Esophagus squamous epithelium (tissue), 5 donors: ENCODE results near the gene ZC3H10. TPM values are rescaled to one million over a fixed set of nuclear protein-coding genes. Genes with fewer than 3 reads are reported as not detected.

ENCODE experiments used
- DNase-seq: peaks from one replicate; lab custom pipeline; 2025; lab: John Stamatoyannopoulos, UW
- H3K27ac ChIP-seq, 4 donors: fragments of 200-600 bp; sonication (generic); one replicate each; pipeline ENCODE4 v1.5.1; 2016 to 2019; ENCODE audit warnings: mild to moderate bottlenecking in 1 of 4
- H3K27me3 ChIP-seq, 4 donors: fragments of 200-600 bp; sonication (generic); 1 replicate in 3 of 4; 2 replicates in 1 of 4; pipeline versions ENCODE4 v1.5.1 to v1.6.0; 2017 to 2021; ENCODE audit warnings: antibody characterized with exemption in 1 of 4
- H3K36me3 ChIP-seq, 3 donors: fragments of 200-600 bp; sonication (generic); one replicate each; pipeline ENCODE4 v1.5.1; 2016 to 2019
- H3K4me1 ChIP-seq, 3 donors: fragments of 200-600 bp; sonication (generic); one replicate each; pipeline ENCODE4 v1.5.1; 2017 to 2019
- H3K4me3 ChIP-seq, 4 donors: fragments of 200-600 bp; sonication (generic); 1 replicate in 3 of 4; 2 replicates in 1 of 4; pipeline ENCODE4 v1.5.1; 2016 to 2019; ENCODE audit warnings: mild to moderate bottlenecking in 2 of 4, moderate library complexity in 1 of 4
- H3K9me3 ChIP-seq, 3 donors: fragments of 200-600 bp; sonication (generic); one replicate each; pipeline ENCODE4 v1.5.1; 2016 to 2019
- POLR2A ChIP-seq, 4 donors: fragments of 450-650 bp; IDR thresholded peaks; one replicate each; pipeline ENCODE4 v1.6.1; 2017; ENCODE audit warnings: antibody characterized with exemption in 4 of 4, mild to moderate bottlenecking in 4 of 4, moderate library complexity in 3 of 4
- WGBS, 2 donors: methylation state at CpG; one replicate each; pipeline ENCODE4 v1.1.5; 2018; 5-methylcytosine and 5-hydroxymethylcytosine counted together
- intact Hi-C: fragments of 100-400 bp; cut with DNase I; formaldehyde crosslinking; loops from one replicate; pipeline ENCODE4 v1.15.0; 2022
- total RNA-seq, 4 donors: library from RNA; depleted of rRNA; stranded (reverse); fragments of >200 nt; gene quantifications; one replicate each; pipeline ENCODE4 v1.1.0, GENCODE V29; 2016
- TF ChIP-seq, protein P1 (sequence below), 6 experiments: fragments of 450-650 bp in 4 of 6; fragments of 200-600 bp in 2 of 6; sonication (generic) in 2 of 6; IDR thresholded peaks; one replicate each; pipeline ENCODE4 v1.5.1; 2016 to 2019; ENCODE audit warnings: antibody characterized with exemption in 6 of 6, mild to moderate bottlenecking in 4 of 6, moderate library complexity in 4 of 6
- donor health status: DM: yes; HTN: yes; CAD: no.

The ZC3H10 gene
- total RNA-seq, 4 donors from 2014 or later, result 1.5 to 3.8 (median 2.3) TPM

DNA sequence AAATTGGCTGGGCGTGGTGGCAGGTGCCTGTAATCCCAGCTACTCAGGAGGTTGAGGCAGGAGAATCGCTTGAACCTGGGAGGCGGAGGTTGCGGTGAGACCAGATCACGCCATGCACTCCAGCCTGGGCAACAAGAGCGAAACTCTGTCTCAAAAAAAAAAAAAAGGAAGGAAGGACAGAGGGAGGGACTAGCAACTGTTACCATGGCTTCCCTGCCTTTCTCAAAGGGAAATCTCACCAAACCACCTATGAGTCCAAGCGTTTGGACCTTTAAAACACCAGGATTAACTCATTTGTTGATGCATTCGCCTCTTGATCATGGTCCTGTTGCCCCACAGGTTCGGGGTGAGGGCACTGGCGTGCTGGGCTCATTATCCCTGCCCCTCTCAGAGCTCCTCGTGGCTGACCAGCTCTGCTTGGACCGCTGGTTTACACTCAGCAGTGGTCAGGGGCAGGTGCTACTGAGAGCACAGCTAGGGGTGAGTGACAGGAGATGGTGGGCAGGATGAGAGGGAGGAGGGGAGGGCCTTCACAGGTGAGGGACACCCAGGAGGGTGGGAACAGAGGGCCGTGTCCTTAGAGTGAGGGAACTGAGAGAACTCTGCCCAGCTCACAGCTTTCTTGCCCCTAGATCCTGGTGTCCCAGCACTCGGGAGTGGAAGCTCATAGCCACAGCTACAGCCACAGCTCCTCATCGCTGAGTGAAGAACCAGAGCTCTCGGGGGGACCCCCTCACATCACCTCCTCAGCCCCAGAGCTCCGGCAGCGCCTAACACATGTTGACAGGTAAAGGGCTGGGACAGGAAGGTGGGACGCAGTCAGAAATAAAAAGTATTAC, 24.1 kb downstream of the ZC3H10 start:
- DNase-seq, result no peak
- Histone ChIP-seq H3K4me1 (peaks cover 0 to 44% (median 7%) of the 10 kb centered on the region in 3 donors), H3K36me3 (peaks cover 26 to 82% (median 40%) of the 10 kb centered on the region in 3 donors), H3K4me3 (no peak overlapping the region), H3K9me3 (no peaks in the 10 kb centered on the region), H3K27me3 (no peaks in the 10 kb centered on the region), H3K27ac (peak overlapping the region in 3 of 4 donors; percentile 54 to 67 (median 58))
- TF ChIP-seq, protein P1, sequence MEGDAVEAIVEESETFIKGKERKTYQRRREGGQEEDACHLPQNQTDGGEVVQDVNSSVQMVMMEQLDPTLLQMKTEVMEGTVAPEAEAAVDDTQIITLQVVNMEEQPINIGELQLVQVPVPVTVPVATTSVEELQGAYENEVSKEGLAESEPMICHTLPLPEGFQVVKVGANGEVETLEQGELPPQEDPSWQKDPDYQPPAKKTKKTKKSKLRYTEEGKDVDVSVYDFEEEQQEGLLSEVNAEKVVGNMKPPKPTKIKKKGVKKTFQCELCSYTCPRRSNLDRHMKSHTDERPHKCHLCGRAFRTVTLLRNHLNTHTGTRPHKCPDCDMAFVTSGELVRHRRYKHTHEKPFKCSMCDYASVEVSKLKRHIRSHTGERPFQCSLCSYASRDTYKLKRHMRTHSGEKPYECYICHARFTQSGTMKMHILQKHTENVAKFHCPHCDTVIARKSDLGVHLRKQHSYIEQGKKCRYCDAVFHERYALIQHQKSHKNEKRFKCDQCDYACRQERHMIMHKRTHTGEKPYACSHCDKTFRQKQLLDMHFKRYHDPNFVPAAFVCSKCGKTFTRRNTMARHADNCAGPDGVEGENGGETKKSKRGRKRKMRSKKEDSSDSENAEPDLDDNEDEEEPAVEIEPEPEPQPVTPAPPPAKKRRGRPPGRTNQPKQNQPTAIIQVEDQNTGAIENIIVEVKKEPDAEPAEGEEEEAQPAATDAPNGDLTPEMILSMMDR (IDR thresholded peaks at IDR 0.05), result no peak
- no peak for TF ChIP-seq POLR2A (IDR thresholded peaks at IDR 0.05)
- WGBS, 2 donors, result 82 to 83% methylated on average over 10 to 12 of the region's 19 CpGs
- intact Hi-C loops, result no loop called here

- WGBS, 2 donors, result 36 to 48% methylated on average over 3 to 4 of the region's 4 CpGs
- H3K9me3 ChIP-seq, result no peaks in the 10 kb centered on the region
- intact Hi-C loops, result no loop called here
- peaks cover 22 to 71% (median 31%) of the 10 kb centered on the region in 3 donors for H3K36me3 ChIP-seq
- DNase-seq, result no peak
- TF ChIP-seq, protein P1 (IDR thresholded peaks at IDR 0.05), result no peak
- no peak for TF ChIP-seq POLR2A (IDR thresholded peaks at IDR 0.05)
- H3K4me1 ChIP-seq, result peaks cover 0 to 47% (median 9%) of the 10 kb centered on the region in 3 donors
- no peak overlapping the region for H3K4me3 ChIP-seq
- no peaks in the 10 kb centered on the region for H3K27me3 ChIP-seq
- peak overlapping the region in 3 of 4 donors; percentile 54 to 67 (median 58) for H3K27ac ChIP-seq
These were observed 25.2 kb downstream of the ZC3H10 start for GRCh38 chr12:56143217-56143616.

GRCh38 chr12:56143870-56144269, 25.8 kb downstream of the ZC3H10 start:
- TF ChIP-seq, protein P1 (IDR thresholded peaks at IDR 0.05), result no peak
- TF ChIP-seq POLR2A (IDR thresholded peaks at IDR 0.05), result no peak
- no peak for DNase-seq
- Histone ChIP-seq H3K9me3 (no peaks in the 10 kb centered on the region), H3K36me3 (peaks cover 22 to 65% (median 26%) of the 10 kb centered on the region in 3 donors), H3K27ac (peak overlapping the region in 3 of 4 donors; percentile 54 to 67 (median 58)), H3K27me3 (no peaks in the 10 kb centered on the region), H3K4me3 (no peak overlapping the region), H3K4me1 (peaks cover 0 to 47% (median 9%) of the 10 kb centered on the region in 3 donors)
- intact Hi-C loops, result no loop called here
- 69 to 73% methylated on average over 7 to 8 of the region's 8 CpGs for WGBS, 2 donors

GRCh38 chr12:56145217-56145616, 27.2 kb downstream of the ZC3H10 start:
- Histone ChIP-seq H3K9me3 (no peaks in the 10 kb centered on the region), H3K4me1 (peaks cover 0 to 47% (median 9%) of the 10 kb centered on the region in 3 donors), H3K27me3 (no peaks in the 10 kb centered on the region), H3K27ac (peak overlapping the region in 1 of 4 donors; percentile 25), H3K4me3 (no peak overlapping the region), H3K36me3 (peaks cover 13 to 51% (median 21%) of the 10 kb centered on the region in 3 donors)
- WGBS, 2 donors, result 83 to 87% methylated on average over 3 of the region's 3 CpGs
- intact Hi-C loops, result no loop called here
- no peak for DNase-seq
- TF ChIP-seq, protein P1 (IDR thresholded peaks at IDR 0.05), result no peak
- no peak for TF ChIP-seq POLR2A (IDR thresholded peaks at IDR 0.05)
